SK-N-MC (cell line): ENCODE data around the gene ASF1A.

Source experiments
- DNase-seq: peaks from one replicate; pipeline ENCODE4 v3.0.0-alpha.2; 2011; ENCODE audit warnings: low read depth, low spot score
- H3K27ac ChIP-seq: fragments of 200-600 bp; sonication (generic); 2 replicates; pipeline ENCODE4 v1.5.1; 2016; ENCODE audit warnings: mixed run types
- H3K36me3 ChIP-seq: fragments of 200-600 bp; sonication (generic); 2 replicates; pipeline ENCODE4 v1.6.1; 2017; ENCODE audit warnings: antibody characterized with exemption, low read length, mixed read lengths; ENCODE audit not compliant: insufficient read depth
- H3K4me3 ChIP-seq: fragments of 200-600 bp; sonication (generic); 2 replicates; pipeline ENCODE4 v1.5.1; 2016
- H3K9ac ChIP-seq: fragments of 200-600 bp; sonication (generic); 2 replicates; pipeline ENCODE4 v1.8.0; 2017; ENCODE audit warnings: mixed run types, mixed read lengths; ENCODE audit not compliant: insufficient read length
- H3K9me3 ChIP-seq: fragments of 200-600 bp; sonication (generic); 2 replicates; pipeline ENCODE4 v1.6.1; 2017; ENCODE audit warnings: low read depth, mild to moderate bottlenecking, antibody characterized with exemption, low read length, moderate library complexity, mixed read lengths
- EZH2 ChIP-seq: fragments of 200-600 bp; sonication (generic); IDR thresholded peaks from one replicate; pipeline ENCODE4 v1.6.1; 2017; ENCODE audit warnings: antibody characterized with exemption
- FOXP2 ChIP-seq: optimal IDR thresholded peaks from 2 replicates; pipeline ENCODE3; 2011; ENCODE audit warnings: mild to moderate bottlenecking, moderate library complexity; ENCODE audit not compliant: insufficient read depth; ENCODE audit errors: extremely low read length, control extremely low read depth
- POLR2AphosphoS5 ChIP-seq: IDR thresholded peaks from 2 replicates; pipeline ENCODE4 v1.6.1; 2012; ENCODE audit warnings: mild to moderate bottlenecking, low read depth, low read length, borderline replicate concordance

ASF1A gene

DNA sequence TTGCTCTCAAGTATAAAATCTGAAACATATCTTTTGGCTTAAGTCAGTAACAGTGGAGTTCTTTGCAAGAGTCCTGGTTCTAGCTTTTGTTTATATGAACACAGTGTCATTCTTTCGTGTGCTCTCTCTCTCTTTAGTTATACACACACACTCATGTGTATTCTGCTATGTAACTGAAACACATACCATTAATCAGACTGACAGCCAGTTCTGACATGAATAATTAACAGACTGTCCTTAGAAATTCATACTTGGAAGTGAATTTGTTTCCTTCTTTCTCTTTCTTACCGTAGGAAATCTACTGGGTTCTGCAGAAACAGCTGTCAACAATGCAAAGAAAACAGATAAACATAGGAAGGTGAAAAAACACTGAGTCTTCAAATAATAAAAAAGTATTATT, 38.5 kb downstream of the ASF1A start:
- TF ChIP-seq POLR2AphosphoS5: no peak
- TF ChIP-seq FOXP2: no peak
- no peak for TF ChIP-seq EZH2
- DNase-seq: no peak
- H3K4me3 ChIP-seq: no peak overlapping the region

DNA sequence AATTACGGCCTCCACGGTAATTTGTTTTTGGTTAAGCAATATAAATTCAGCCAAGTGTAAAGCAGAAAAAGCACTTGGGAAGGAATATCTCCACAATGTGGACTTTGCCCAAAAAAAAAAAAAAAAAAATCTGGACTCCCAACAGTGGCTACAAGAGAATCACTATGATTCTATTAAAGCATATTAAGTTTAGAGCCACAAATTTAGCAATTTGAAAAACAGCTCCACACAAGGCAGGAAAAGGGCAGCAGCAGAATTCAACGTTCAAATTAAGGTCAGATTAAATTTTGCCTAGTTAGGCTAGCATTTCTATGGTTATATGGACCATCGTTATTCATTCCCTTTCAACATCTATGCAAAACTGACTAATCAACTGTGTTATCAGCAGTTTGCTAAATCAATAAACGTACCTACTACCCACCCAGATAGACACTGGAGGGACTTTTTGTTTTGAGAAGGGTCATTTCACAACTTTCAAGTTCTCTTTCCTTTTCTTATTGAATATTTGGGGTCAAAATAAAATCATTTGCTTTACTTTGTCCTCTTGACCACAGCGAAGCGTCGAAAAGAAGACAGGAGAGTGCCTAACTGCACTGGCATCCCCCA, 40.0 kb downstream of the ASF1A start:
- peak overlapping the region; percentile 88 for H3K4me3 ChIP-seq
- DNase-seq: no peak
- TF ChIP-seq POLR2AphosphoS5 (no peak), EZH2 (no peak), FOXP2 (no peak)
- no peak overlapping the region for H3K27ac ChIP-seq
- H3K9me3 ChIP-seq: no peaks in the 10 kb centered on the region
- H3K9ac ChIP-seq: no peak overlapping the region
- H3K36me3 ChIP-seq: peaks cover 33% of the 10 kb centered on the region

More for the DNA sequence above, 38.5 kb downstream of the ASF1A start:
- H3K9ac ChIP-seq: no peak overlapping the region
- H3K36me3 ChIP-seq: peaks cover 48% of the 10 kb centered on the region
- H3K9me3 ChIP-seq: no peaks in the 10 kb centered on the region
- no peak overlapping the region for H3K27ac ChIP-seq

DNA sequence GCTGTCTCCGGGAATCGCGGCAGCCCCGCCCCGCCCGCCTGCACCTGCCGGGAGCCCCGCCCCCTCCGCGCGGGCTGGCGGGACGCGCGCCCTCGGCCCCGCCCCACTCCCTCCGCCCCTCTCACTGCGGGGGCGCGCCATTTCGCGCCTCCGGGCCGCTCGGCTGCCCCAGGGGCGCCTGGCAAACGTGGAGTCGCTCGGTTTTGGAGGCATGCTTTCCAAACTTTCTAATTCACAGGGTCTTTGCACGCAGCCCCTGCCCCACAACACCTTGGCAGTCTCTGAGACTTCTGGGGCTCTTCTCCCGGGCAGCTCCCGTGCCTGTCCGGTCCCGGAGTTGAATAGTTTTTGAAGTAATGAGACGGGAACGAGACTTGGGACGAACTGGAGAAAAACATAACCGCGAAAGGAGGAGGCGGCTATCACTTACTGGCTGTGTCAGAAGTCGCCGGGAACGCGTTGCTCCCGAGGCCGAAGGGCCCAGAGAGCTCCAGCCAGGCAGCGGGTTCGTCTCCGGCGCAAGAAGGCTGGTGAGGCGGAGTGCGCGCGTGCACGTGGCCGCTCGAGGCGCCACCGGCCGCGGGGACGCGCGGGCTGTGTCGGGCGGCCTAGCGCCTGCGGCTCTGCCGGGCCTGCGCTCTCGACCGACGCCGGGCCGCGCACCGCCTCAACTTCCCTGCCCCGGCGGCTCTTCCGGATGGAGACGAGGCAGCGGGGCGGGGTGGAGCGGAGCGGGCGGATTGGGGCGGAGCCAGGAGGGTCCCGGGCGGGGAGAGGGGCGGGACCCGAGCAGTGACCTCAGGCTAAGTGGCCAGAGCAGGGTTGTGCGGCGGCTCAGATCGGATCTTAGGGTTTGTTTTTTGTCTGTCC, 40.7 kb downstream of the ASF1A start, which contains the start of gene MCM9:
Gene MCM9, minus strand, starts transcription at position 699 of the 870 bp plus-strand sequence. CDS start 3,436 bp downstream, outside the sequence.
- H3K9ac ChIP-seq: peak within 1 kb of the TSS; percentile 94
- peaks cover 26% of the 10 kb centered on the region for H3K36me3 ChIP-seq
- H3K27ac ChIP-seq: peak within 1 kb of the TSS; percentile 88
- H3K9me3 ChIP-seq: no peaks in the 10 kb centered on the region
- H3K4me3 ChIP-seq: peak within 1 kb of the TSS; percentile 88
- peak; percentile 18 for DNase-seq
- no peak for TF ChIP-seq EZH2
- peak; percentile 67 for TF ChIP-seq POLR2AphosphoS5
- no peak for TF ChIP-seq FOXP2

DNA sequence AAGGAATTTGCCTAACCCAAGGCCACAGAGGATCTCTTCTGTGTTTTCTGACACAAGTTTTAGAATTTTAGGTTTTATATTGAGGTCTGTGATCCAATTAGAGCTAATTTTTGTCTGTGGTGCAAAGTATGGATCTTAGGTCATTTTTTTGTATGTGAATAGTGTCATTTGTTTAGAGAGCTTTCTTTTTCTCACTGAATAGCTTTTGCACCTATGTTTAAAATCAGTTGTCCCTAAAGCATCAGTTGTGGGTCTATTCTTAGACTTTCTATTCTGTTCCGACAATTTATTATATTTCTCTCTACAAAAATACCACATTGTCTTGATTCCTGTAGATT, 41.3 kb downstream of the ASF1A start:
- DNase-seq: no peak
- TF ChIP-seq EZH2 (no peak), POLR2AphosphoS5 (no peak), FOXP2 (no peak)
- H3K36me3 ChIP-seq: peaks cover 22% of the 10 kb centered on the region
- no peaks in the 10 kb centered on the region for H3K9me3 ChIP-seq
- H3K9ac ChIP-seq: peak overlapping the region; percentile 94
- peak overlapping the region; percentile 88 for H3K4me3 ChIP-seq
- peak overlapping the region; percentile 71; the same call in 1 of the 2 replicates for H3K27ac ChIP-seq

DNA sequence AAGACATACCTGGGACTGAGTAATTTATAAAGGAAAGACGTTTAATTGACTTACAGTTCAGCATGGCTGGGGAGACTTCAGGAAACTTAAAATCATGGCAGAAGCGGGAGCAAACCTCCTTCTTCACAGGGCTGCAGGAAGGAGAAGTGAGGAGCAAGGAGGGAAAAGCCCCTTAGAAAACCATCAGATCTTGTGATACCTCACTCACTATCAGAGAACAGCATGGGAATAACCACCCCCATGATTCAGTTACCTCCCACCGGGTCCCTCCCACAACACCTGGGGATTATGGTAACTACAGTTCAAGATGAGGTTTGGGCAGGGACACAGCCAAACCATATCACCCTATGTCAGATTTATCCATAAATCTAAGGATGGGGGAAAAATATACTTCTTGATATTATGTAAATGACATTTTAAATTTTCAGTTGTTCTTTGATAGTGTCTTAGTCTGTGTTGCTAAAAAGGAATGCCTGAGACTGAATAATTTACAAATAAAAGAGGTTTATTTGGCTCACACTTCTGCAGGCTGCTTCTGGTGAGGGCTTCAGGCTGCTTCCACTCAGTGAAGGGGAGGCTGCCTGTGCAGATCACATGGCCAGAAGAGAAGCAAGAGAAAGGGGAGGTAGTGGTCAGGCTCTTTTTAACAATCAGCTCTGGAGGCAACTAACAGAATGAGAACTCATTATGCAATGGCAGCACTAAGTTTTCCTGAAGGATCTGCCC, 42.2 kb downstream of the ASF1A start:
- H3K4me3 ChIP-seq: no peak overlapping the region
- H3K9me3 ChIP-seq: no peaks in the 10 kb centered on the region
- H3K27ac ChIP-seq: no peak overlapping the region
- DNase-seq: no peak
- H3K9ac ChIP-seq: no peak overlapping the region
- H3K36me3 ChIP-seq: peaks cover 14% of the 10 kb centered on the region
- TF ChIP-seq EZH2 (no peak), FOXP2 (no peak), POLR2AphosphoS5 (no peak)

DNA sequence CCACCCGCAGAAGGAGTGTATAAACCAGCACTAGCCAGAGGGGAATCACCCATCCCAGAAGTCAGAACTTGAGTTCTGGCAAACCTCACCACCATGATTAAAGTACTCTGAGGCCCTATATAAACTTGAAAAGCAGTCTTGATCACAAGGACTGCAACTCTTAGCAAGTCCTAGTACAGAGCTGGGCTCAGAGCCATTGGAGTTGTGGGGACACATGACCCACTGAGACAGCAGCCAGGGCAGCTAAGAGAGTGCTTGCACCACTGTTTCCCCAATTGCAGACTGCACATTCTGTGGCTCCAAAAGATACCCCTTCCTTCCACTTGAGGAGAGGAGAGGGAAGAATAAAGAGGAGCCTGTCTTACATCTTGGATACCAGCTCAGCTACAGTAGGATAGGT, 45.7 kb downstream of the ASF1A start:
- no peak for DNase-seq
- H3K9ac ChIP-seq: no peak overlapping the region
- no peaks in the 10 kb centered on the region; the same call in 1 of the 2 replicates for H3K9me3 ChIP-seq
- no peak overlapping the region for H3K27ac ChIP-seq
- no peaks in the 10 kb centered on the region; the same call in 1 of the 2 replicates for H3K36me3 ChIP-seq
- TF ChIP-seq POLR2AphosphoS5: no peak
- no peak for TF ChIP-seq EZH2
- TF ChIP-seq FOXP2: no peak
- H3K4me3 ChIP-seq: no peak overlapping the region

DNA sequence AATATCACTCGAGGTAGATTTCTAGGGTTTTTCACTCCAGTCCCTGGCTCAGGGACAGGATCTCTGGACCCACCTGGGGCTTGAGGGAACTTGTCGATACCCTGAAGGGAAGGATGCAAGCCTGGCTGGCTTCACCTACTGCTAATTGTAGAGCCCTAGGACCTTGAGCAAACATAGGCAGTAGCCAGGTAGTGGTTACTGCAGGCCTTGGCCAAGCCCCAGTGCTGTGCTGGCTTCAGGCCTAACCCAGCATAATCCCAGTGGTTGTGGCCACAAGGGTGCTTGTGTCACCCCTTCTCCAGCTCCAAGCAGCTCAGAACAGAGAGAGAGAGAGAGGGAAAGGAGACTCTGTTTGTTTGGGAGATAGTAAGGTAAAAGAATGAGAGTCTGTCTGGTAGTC, 46.8 kb downstream of the ASF1A start:
- H3K36me3 ChIP-seq: no peaks in the 10 kb centered on the region; the same call in 1 of the 2 replicates
- no peak overlapping the region for H3K27ac ChIP-seq
- H3K9me3 ChIP-seq: no peaks in the 10 kb centered on the region; the same call in 1 of the 2 replicates
- no peak for DNase-seq
- no peak overlapping the region for H3K4me3 ChIP-seq
- H3K9ac ChIP-seq: no peak overlapping the region
- no peak for TF ChIP-seq POLR2AphosphoS5
- no peak for TF ChIP-seq FOXP2
- TF ChIP-seq EZH2: no peak

DNA sequence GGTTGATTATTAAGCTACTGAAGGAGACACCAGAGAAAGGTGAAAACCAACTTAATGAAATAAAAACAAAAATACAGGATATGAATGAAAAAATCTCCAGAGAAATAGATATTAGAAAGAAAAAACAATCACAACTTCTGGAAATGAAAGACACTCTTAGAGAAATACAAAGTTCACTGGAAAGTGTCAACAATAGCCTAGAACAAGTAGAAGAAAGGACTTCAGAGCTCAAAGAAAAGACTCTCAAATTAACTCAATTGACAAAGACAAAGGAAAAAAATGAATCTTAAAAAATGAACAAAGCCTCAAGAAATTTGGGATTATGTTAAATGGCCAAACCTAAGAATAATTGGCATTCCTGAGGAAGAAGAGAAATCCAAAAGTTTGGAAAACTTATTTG, 51.3 kb downstream of the ASF1A start:
- no peak overlapping the region for H3K4me3 ChIP-seq
- no peak overlapping the region for H3K9ac ChIP-seq
- TF ChIP-seq FOXP2 (no peak), EZH2 (no peak)
- H3K27ac ChIP-seq: no peak overlapping the region
- H3K36me3 ChIP-seq: no peaks in the 10 kb centered on the region
- no peak for DNase-seq
- H3K9me3 ChIP-seq: no peaks in the 10 kb centered on the region; the same call in 1 of the 2 replicates
